Activated T-cell treated with anti-CD3 and anti-CD28 coated beads, Interleukin-2, amount 50 U/mL, for 24 hours (primary cell): ENCODE data around the gene TBL1X.
"Not testable (repeated sequence)": the region's sequence is repeated elsewhere in the genome, so short reads cannot be mapped to it uniquely, and the experiment has no call there.

Experiments
- DNase-seq: peaks from one replicate; pipeline ENCODE4 v3.0.0-alpha.2; 2020
- H3K27ac Mint-ChIP-seq: 2 replicates; pipeline ENCODE4 v1.8.0; 2020; ENCODE audit warnings: mild to moderate bottlenecking, mixed read lengths
- H3K27me3 Mint-ChIP-seq: 2 replicates; pipeline ENCODE4 v1.8.0; 2020; ENCODE audit warnings: mixed read lengths
- H3K36me3 Mint-ChIP-seq: 2 replicates; pipeline ENCODE4 v1.8.0; 2020; ENCODE audit warnings: low read depth, mixed read lengths
- H3K4me1 Mint-ChIP-seq: 2 replicates; pipeline ENCODE4 v1.8.0; 2020; ENCODE audit warnings: low read depth, mixed read lengths
- H3K4me3 Mint-ChIP-seq: 2 replicates; pipeline ENCODE4 v1.8.0; 2020; ENCODE audit warnings: mild to moderate bottlenecking, moderate library complexity, mixed read lengths
- H3K9me3 Mint-ChIP-seq: 2 replicates; pipeline ENCODE4 v1.8.0; 2020; ENCODE audit warnings: mixed read lengths

TBL1X gene

GRCh38 chrX:9473708-9474107 is 8.8 kb downstream of the TBL1X start:
- no peak for DNase-seq
- peaks cover 25% of the 10 kb centered on the region for H3K27me3 Mint-ChIP-seq
- H3K27ac Mint-ChIP-seq: no peak overlapping the region
- peaks cover 55% of the 10 kb centered on the region for H3K4me1 Mint-ChIP-seq
- H3K4me3 Mint-ChIP-seq: no peak overlapping the region
- peaks cover 54% of the 10 kb centered on the region for H3K36me3 Mint-ChIP-seq
- H3K9me3 Mint-ChIP-seq: no peaks in the 10 kb centered on the region

DNA sequence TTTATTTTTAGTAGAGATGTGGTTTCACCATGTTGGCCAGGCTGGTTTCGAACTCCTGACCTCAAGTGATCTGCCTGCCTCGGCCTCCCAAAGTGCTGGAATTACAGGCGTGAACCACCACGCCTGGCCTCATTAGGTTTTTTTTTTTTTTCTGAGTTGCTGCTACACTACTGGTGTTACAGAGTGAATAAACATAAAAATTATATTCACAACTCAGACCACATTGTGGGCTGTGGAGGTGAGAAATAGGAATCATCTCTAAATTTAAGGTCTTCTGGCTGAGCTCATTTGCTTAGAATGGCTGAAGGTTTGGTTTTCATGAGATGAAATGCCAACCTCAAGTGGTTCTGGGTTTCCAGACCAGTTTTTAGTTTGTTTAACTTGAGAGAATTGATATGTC is 10.6 kb downstream of the TBL1X start:
- H3K36me3 Mint-ChIP-seq: peaks cover 52% of the 10 kb centered on the region
- H3K27me3 Mint-ChIP-seq: peaks cover 22% of the 10 kb centered on the region
- not testable (repeated sequence) for DNase-seq, H3K27ac Mint-ChIP-seq, H3K9me3 Mint-ChIP-seq, H3K4me3 Mint-ChIP-seq
- peaks cover 56% of the 10 kb centered on the region for H3K4me1 Mint-ChIP-seq

- Mint-ChIP-seq H3K27me3 (peaks cover 19% of the 10 kb centered on the region), H3K4me1 (peaks cover 53% of the 10 kb centered on the region), H3K4me3 (no peak overlapping the region), H3K36me3 (peaks cover 49% of the 10 kb centered on the region), H3K27ac (no peak overlapping the region), H3K9me3 (no peaks in the 10 kb centered on the region)
- no peak for DNase-seq
These were observed 11.1 kb downstream of the TBL1X start for GRCh38 chrX:9475984-9476383.

DNA sequence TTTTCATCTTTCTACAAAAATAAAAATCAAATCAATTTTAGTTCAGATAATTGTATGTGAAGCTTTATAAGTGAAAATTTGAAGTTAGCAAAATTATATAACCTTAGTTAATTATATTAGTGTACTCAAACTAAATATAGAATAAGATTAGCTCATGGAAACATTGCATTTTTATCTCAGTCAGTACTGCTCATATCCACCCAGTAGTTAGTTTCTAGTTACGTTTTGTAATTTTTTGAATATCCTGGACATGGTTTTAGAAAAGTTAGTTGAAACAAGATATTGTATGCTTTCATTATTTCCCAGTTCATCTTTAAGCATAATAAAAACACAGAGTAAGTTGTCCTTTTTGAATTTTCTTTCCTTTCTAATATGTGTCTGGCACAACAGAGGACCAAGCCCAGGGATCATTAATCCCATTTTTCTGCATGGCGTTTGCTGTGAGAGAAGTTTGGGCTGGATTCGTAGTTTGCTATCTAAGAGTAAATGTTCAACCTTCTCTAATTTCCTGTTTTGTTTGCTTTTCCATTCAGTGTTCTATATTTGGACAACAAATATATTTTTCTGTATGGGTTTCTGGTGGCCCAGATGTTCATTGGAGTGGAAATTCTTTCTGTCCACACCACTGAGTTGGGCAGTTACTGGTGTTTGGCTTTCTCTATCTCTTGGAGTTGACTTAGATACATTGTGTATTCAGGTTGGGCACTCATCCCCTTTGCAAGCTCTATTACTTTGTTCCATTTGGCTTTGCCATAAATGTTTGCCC is 12.1 kb downstream of the TBL1X start:
- Mint-ChIP-seq H3K4me3 (no peak overlapping the region), H3K9me3 (no peaks in the 10 kb centered on the region), H3K27ac (no peak overlapping the region), H3K27me3 (peaks cover 10% of the 10 kb centered on the region), H3K4me1 (peaks cover 48% of the 10 kb centered on the region), H3K36me3 (peaks cover 43% of the 10 kb centered on the region)
- no peak for DNase-seq

DNA sequence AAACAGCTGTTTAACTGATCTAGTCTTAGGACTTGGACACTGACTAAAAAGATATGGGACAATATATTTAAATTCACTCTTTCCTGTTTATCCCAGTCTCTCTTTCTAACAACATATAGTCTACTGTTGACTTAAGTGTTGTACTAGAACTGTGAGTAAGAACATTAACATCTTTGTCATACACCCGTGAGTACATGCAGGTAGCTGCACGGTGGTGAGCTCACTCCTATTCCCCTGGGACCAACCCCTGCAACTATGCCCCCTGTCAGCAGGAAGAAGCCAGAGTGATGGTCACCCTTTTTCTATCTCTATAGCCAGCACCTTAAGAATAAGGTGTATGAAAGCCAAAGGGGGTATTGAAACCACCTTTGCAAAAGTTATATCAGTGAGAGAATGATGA is 17.6 kb downstream of the TBL1X start:
- Mint-ChIP-seq H3K36me3 (peaks cover 34% of the 10 kb centered on the region), H3K27me3 (peaks cover 4% of the 10 kb centered on the region), H3K9me3 (no peaks in the 10 kb centered on the region), H3K27ac (no peak overlapping the region), H3K4me3 (no peak overlapping the region), H3K4me1 (peaks cover 41% of the 10 kb centered on the region)
- no peak for DNase-seq

DNA sequence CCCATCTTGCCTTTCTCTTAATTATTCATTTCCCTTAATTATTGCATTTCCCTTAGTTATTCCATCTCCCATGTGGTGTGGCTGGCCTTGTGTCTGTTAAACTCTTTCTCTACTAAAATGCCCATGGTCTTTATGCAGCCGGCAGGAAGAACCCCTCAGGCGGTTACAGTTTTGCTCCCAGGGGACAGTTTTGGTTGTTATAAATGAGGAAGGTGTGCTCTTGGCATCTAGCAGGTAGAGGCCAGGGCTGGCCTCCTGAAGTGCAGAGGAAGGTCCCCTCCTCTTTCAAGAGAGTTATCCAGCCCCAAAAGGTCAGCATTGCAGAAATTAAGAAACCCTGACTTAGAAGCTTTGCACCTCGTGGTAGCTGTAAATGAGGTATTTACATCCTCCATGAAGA is 18.0 kb downstream of the TBL1X start:
- H3K36me3 Mint-ChIP-seq: peaks cover 32% of the 10 kb centered on the region
- no peak overlapping the region for H3K27ac Mint-ChIP-seq
- peaks cover 41% of the 10 kb centered on the region for H3K4me1 Mint-ChIP-seq
- H3K27me3 Mint-ChIP-seq: peaks cover 4% of the 10 kb centered on the region
- DNase-seq: no peak
- H3K4me3 Mint-ChIP-seq: no peak overlapping the region
- H3K9me3 Mint-ChIP-seq: no peaks in the 10 kb centered on the region

DNA sequence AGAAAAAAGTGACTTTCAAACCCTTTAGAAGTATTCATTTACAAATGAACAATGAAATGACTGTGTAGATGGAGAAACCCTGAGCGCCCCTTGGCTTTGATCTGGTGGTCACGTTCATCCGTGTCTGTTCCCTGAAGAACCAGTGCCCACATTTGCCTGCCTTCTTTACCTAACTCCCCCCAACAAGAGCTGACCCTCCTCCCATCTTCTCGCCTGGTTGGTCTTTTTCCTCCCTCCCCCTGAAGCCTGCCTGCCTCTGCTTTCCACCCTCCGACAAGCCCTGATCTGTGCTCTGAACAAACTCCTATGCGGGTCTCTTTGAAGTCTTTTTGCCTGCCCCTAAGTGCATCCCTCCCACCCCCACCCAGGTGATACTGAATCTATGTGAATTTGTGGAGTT is 18.5 kb downstream of the TBL1X start:
- DNase-seq: no peak
- Mint-ChIP-seq H3K36me3 (peaks cover 32% of the 10 kb centered on the region), H3K4me3 (no peak overlapping the region), H3K27ac (no peak overlapping the region), H3K9me3 (no peaks in the 10 kb centered on the region), H3K27me3 (peaks cover 4% of the 10 kb centered on the region), H3K4me1 (peaks cover 39% of the 10 kb centered on the region)

GRCh38 chrX:9486786-9487387 is 22.0 kb downstream of the TBL1X start:
- H3K27ac Mint-ChIP-seq: no peak overlapping the region
- H3K9me3 Mint-ChIP-seq: no peaks in the 10 kb centered on the region
- no peak for DNase-seq
- H3K4me3 Mint-ChIP-seq: no peak overlapping the region
- peaks cover 21% of the 10 kb centered on the region for H3K36me3 Mint-ChIP-seq
- H3K4me1 Mint-ChIP-seq: peaks cover 37% of the 10 kb centered on the region
- peaks cover 4% of the 10 kb centered on the region for H3K27me3 Mint-ChIP-seq

DNA sequence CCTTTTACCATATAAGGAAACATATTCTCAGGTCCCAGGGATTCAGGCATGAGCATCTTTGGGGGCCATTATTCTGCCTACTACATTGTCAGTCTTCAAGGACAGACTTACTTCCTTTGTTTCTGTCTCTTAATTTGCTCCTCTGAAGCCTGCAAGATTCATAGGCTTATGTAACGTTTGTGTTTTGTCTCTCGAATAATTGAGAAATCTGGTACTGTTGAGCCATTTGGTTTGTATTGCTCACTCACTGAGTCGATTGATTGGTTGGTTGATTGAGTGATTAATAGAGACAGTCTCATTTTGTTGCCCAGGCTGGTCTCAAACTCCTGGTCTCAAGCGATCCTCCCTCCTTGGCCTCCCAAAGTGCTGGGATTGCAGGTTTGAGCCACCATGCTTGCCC is 23.7 kb downstream of the TBL1X start:
- no peak for DNase-seq
- H3K4me3 Mint-ChIP-seq: no peak overlapping the region
- peaks cover 11% of the 10 kb centered on the region for H3K36me3 Mint-ChIP-seq
- H3K4me1 Mint-ChIP-seq: peaks cover 33% of the 10 kb centered on the region
- H3K27me3 Mint-ChIP-seq: peaks cover 4% of the 10 kb centered on the region
- no peaks in the 10 kb centered on the region for H3K9me3 Mint-ChIP-seq
- no peak overlapping the region for H3K27ac Mint-ChIP-seq

- Mint-ChIP-seq H3K27ac (no peak overlapping the region), H3K36me3 (peaks cover 7% of the 10 kb centered on the region), H3K4me1 (peaks cover 32% of the 10 kb centered on the region), H3K27me3 (peaks cover 4% of the 10 kb centered on the region), H3K4me3 (no peak overlapping the region), H3K9me3 (no peaks in the 10 kb centered on the region)
- DNase-seq: no peak
These were observed 24.4 kb downstream of the TBL1X start for GRCh38 chrX:9489234-9489633.

DNA sequence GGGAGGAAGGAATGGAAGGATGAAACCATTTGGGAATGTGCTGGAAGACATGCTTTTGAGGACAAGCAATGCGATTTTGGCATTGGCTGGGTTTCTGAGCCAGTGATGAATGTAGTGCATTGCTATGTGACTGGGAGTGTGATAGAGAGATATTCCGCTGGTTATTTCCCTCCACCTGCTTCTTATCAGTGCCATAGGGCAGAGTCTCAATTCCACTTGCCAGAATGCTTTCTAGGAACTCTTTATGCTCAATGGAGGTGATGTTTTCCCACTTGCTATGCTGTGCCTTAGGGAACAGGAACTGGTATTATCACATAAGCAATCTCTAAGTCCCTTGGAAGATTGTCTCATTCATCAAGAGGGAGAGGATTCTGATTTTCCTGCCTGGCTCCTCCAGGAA is 28.0 kb downstream of the TBL1X start:
- peaks cover 12% of the 10 kb centered on the region for H3K36me3 Mint-ChIP-seq
- no peaks in the 10 kb centered on the region for H3K9me3 Mint-ChIP-seq
- H3K27ac Mint-ChIP-seq: no peak overlapping the region
- H3K4me3 Mint-ChIP-seq: no peak overlapping the region
- peaks cover 30% of the 10 kb centered on the region for H3K4me1 Mint-ChIP-seq
- no peak for DNase-seq
- H3K27me3 Mint-ChIP-seq: no peaks in the 10 kb centered on the region

GRCh38 chrX:9493936-9494335 is 29.1 kb downstream of the TBL1X start:
- H3K36me3 Mint-ChIP-seq: peaks cover 12% of the 10 kb centered on the region
- H3K27me3 Mint-ChIP-seq: no peaks in the 10 kb centered on the region
- H3K4me1 Mint-ChIP-seq: peaks cover 30% of the 10 kb centered on the region

GRCh38 chrX:9494771-9495170 is 29.9 kb downstream of the TBL1X start:
- no peak for DNase-seq
- H3K9me3 Mint-ChIP-seq: no peaks in the 10 kb centered on the region
- H3K4me3 Mint-ChIP-seq: no peak overlapping the region
- H3K36me3 Mint-ChIP-seq: peaks cover 16% of the 10 kb centered on the region
- no peak overlapping the region for H3K27ac Mint-ChIP-seq
- peaks cover 34% of the 10 kb centered on the region for H3K4me1 Mint-ChIP-seq
- H3K27me3 Mint-ChIP-seq: peaks cover 2% of the 10 kb centered on the region

More at GRCh38 chrX:9493936-9494335, 29.1 kb downstream of the TBL1X start:
- Mint-ChIP-seq H3K27ac (no peak overlapping the region), H3K9me3 (no peaks in the 10 kb centered on the region), H3K4me3 (no peak overlapping the region)
- no peak for DNase-seq

DNA sequence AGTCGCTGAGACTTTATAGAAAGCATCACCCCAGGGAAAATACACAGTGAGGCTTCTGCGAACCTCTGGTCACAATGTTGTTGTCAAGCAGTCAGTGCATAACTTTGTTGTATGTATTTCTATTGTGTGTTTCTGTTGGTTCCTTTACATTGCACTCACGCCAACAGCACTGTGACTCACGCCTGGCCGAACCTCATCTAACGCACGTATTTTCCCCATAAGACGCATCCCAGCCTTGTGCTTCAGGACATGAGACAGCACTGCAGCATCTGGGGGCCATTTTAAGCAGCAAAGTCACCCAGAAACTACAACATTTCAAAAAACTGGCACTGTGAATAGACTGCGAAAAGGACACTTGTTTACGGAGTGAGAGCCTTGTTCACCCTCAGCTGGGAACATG is 30.6 kb downstream of the TBL1X start:
- H3K27ac Mint-ChIP-seq: no peak overlapping the region
- H3K4me1 Mint-ChIP-seq: peaks cover 32% of the 10 kb centered on the region
- peaks cover 16% of the 10 kb centered on the region for H3K36me3 Mint-ChIP-seq
- H3K4me3 Mint-ChIP-seq: no peak overlapping the region
- no peaks in the 10 kb centered on the region for H3K9me3 Mint-ChIP-seq
- no peak for DNase-seq
- H3K27me3 Mint-ChIP-seq: peaks cover 2% of the 10 kb centered on the region

GRCh38 chrX:9498236-9498635 is 33.4 kb downstream of the TBL1X start:
- no peak for DNase-seq
- peaks cover 2% of the 10 kb centered on the region for H3K27me3 Mint-ChIP-seq
- peaks cover 34% of the 10 kb centered on the region for H3K36me3 Mint-ChIP-seq
- peaks cover 18% of the 10 kb centered on the region for H3K4me1 Mint-ChIP-seq
- H3K4me3 Mint-ChIP-seq: no peak overlapping the region
- H3K27ac Mint-ChIP-seq: no peak overlapping the region
- no peaks in the 10 kb centered on the region for H3K9me3 Mint-ChIP-seq
